OCI-LY7 (cell line): Measurements from ENCODE around the gene ZNF282. TPM values are rescaled to one million over a fixed set of nuclear protein-coding genes. Genes with fewer than 3 reads are reported as not detected.

Experiments
- BruUV-seq: library from RNA; stranded (reverse); fragments of 400-500 nt; replicated peaks from 2 replicates; lab custom pipeline; 2021; lab: Mats Ljungman, UMichigan
- CTCF ChIA-PET: fragments of 300-600 bp; sonication (Branson Sonifier 250); formaldehyde crosslinking; loops from one replicate; lab custom pipeline; 2022; ENCODE audit warnings: antibody characterized with exemption; ENCODE audit not compliant: unreplicated experiment; lab: Charles Lee
- POLR2A ChIA-PET: fragments of 300-600 bp; sonication (Branson Sonifier 250); formaldehyde crosslinking; loops from one replicate; lab custom pipeline; 2022; ENCODE audit warnings: antibody characterized with exemption; lab: Charles Lee
- DNase-seq: peaks from one replicate; pipeline ENCODE4 v3.0.0-alpha.2; 2015; ENCODE audit warnings: low spot score
- H2AFZ ChIP-seq: fragments of 200-600 bp; sonication (generic), shearing (Covaris generic); 2 replicates; pipeline ENCODE4 v1.6.1; 2014; ENCODE audit warnings: mild to moderate bottlenecking, antibody characterized with exemption, low read length, moderate library complexity
- H3K27ac ChIP-seq: fragments of 200-600 bp; sonication (generic); 2 replicates; pipeline ENCODE4 v1.5.1; 2014; ENCODE audit warnings: mixed run types, low read depth, mild to moderate bottlenecking, moderate library complexity, low read length, inconsistent platforms; ENCODE audit not compliant: poor library complexity, severe bottlenecking
- H3K36me3 ChIP-seq: fragments of 200-600 bp; sonication (generic); 2 replicates; pipeline ENCODE4 v1.6.1; 2014; ENCODE audit warnings: mild to moderate bottlenecking, antibody characterized with exemption, low read length, moderate library complexity, mixed read lengths; ENCODE audit not compliant: insufficient read depth
- H3K4me1 ChIP-seq: fragments of 200-600 bp; sonication (generic); 2 replicates; pipeline ENCODE4 v1.5.1; 2014; ENCODE audit warnings: mild to moderate bottlenecking, low read length; ENCODE audit not compliant: insufficient read depth, poor library complexity, severe bottlenecking
- H3K4me2 ChIP-seq: fragments of 200-600 bp; sonication (generic); 2 replicates; pipeline ENCODE4 v1.6.1; 2014; ENCODE audit warnings: mild to moderate bottlenecking, low read length
- H3K4me3 ChIP-seq: fragments of 200-600 bp; sonication (generic); 2 replicates; pipeline ENCODE4 v1.5.1; 2014; ENCODE audit warnings: mild to moderate bottlenecking, low read depth, low read length; ENCODE audit not compliant: poor library complexity, severe bottlenecking
- H3K79me2 ChIP-seq: fragments of 200-600 bp; sonication (generic); 2 replicates; pipeline ENCODE4 v1.6.1; 2016; ENCODE audit warnings: low read depth, mild to moderate bottlenecking, low read length, moderate library complexity, mixed read lengths; ENCODE audit not compliant: insufficient read depth
- H3K9me2 ChIP-seq: fragments of 200-600 bp; sonication (generic); 2 replicates; pipeline ENCODE4 v1.6.1; 2016; ENCODE audit warnings: mild to moderate bottlenecking, low read length, mixed read lengths; ENCODE audit not compliant: insufficient read depth
- H3K9me3 ChIP-seq: fragments of 200-600 bp; sonication (generic); 2 replicates; pipeline ENCODE4 v1.6.1; 2014; ENCODE audit warnings: mild to moderate bottlenecking, mixed run types, low read length, mixed read lengths
- H4K20me1 ChIP-seq: fragments of 200-600 bp; sonication (generic); 2 replicates; pipeline ENCODE4 v1.6.1; 2014; ENCODE audit warnings: mild to moderate bottlenecking, antibody characterized with exemption, low read length, moderate library complexity, mixed read lengths; ENCODE audit not compliant: insufficient read depth
- CTCF ChIP-seq: fragments of 200-600 bp; sonication (generic); conservative IDR thresholded peaks from 2 replicates; pipeline ENCODE4 v1.5.1; 2014; ENCODE audit warnings: mild to moderate bottlenecking, antibody characterized with exemption, low read length, moderate library complexity, mixed read lengths
- EZH2phosphoT487 ChIP-seq: fragments of 200-600 bp; sonication (generic); IDR thresholded peaks from 2 replicates; pipeline ENCODE4 v1.6.1; 2018; ENCODE audit warnings: low read depth, borderline replicate concordance, mild to moderate bottlenecking, mixed run types, antibody characterized with exemption, low read length, moderate library complexity, mixed read lengths
- intact Hi-C: fragments of 100-400 bp; cut with micrococcal nuclease; formaldehyde crosslinking; loops from one replicate; pipeline ENCODE4 v1.10.0; 2022; ENCODE audit not compliant: unreplicated experiment
- total RNA-seq, 2 experiments: library from RNA; depleted of rRNA in 1 of 2; stranded (reverse); fragments of >200 nt in 1 of 2; shearing (Covaris generic) in 1 of 2; gene quantifications; 2 replicates each; pipeline ENCODE4 v1.2.3, GENCODE V29; 2014 to 2022

ZNF282 gene
- total RNA-seq, 2 experiments from 2014 or later = 15.4 to 26.6 TPM

- CTCF ChIA-PET = no interaction called here
- intact Hi-C loops = no loop called here
- H3K4me1 ChIP-seq = no peaks in the 10 kb centered on the region
- H3K9me3 ChIP-seq = no peaks in the 10 kb centered on the region
- no peak for DNase-seq
- H2AFZ ChIP-seq = no peak overlapping the region
- peaks cover 52% of the 10 kb centered on the region for H3K36me3 ChIP-seq
- POLR2A ChIA-PET = no interaction called here
- no peaks in the 10 kb centered on the region for H4K20me1 ChIP-seq
- no peak overlapping the region for H3K4me2 ChIP-seq
- H3K4me3 ChIP-seq = no peak overlapping the region
- no peaks in the 10 kb centered on the region for H3K79me2 ChIP-seq
- no peak overlapping the region for H3K27ac ChIP-seq
- TF ChIP-seq EZH2phosphoT487 = no peak
- no peak for TF ChIP-seq CTCF
- BruUV-seq = no TSS peak
- H3K9me2 ChIP-seq = no peaks in the 10 kb centered on the region
Measured at GRCh38 chr7:149255174-149255573, 59.8 kb downstream of the ZNF282 start.

DNA sequence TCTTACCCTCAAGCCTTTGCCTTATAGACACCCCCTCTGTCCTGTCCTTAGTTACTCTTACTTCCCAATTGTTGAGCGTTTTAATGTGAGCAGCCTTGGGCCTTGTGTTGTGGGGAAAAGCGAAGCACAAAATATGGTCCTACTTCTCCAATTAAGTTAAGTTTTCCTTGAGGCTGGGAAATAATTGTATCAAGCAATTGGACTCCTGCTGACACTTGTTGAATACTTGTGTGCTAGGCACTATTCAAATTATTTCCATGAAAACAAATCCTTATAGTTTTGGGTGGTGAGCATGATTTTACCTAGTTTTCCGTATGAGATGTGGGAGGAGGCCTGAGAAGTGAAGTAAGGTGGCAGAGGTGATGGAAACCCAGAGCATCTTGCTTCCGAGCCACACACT, 61.2 kb downstream of the ZNF282 start:
- H2AFZ ChIP-seq = no peak overlapping the region
- TF ChIP-seq CTCF = no peak
- no peak for TF ChIP-seq EZH2phosphoT487
- no peak overlapping the region for H3K27ac ChIP-seq
- H3K4me2 ChIP-seq = no peak overlapping the region
- peaks cover 6% of the 10 kb centered on the region for H3K4me1 ChIP-seq
- intact Hi-C loops = no loop called here
- H3K36me3 ChIP-seq = peaks cover 43% of the 10 kb centered on the region
- no peaks in the 10 kb centered on the region for H3K9me2 ChIP-seq
- BruUV-seq = no TSS peak
- POLR2A ChIA-PET = no interaction called here
- no peak overlapping the region for H3K4me3 ChIP-seq
- no peak for DNase-seq
- no peaks in the 10 kb centered on the region for H4K20me1 ChIP-seq
- CTCF ChIA-PET = no interaction called here
- H3K9me3 ChIP-seq = no peaks in the 10 kb centered on the region
- no peaks in the 10 kb centered on the region for H3K79me2 ChIP-seq

DNA sequence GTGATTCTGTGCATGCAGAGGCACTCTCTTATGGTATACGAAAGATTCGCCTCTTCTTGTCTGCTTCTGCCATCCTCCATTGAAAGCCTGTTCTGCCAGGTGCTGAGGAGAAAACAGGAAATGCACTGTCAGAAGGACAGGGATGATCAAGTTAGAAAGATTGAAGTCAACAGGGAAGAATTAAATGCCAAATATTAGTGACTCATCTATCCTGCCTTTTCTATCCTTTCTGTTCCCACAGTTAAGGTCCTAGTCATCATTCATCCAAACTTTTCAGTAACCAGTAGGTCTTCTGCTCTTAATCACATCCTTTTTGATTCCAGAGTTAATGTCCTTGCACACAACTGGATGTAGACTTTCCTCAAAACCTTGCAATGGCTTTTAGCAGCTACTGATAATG, 61.8 kb downstream of the ZNF282 start:
- H2AFZ ChIP-seq = no peak overlapping the region
- H3K4me2 ChIP-seq = no peak overlapping the region
- peaks cover 38% of the 10 kb centered on the region for H3K36me3 ChIP-seq
- intact Hi-C loops = no loop called here
- no peaks in the 10 kb centered on the region for H3K79me2 ChIP-seq
- TF ChIP-seq EZH2phosphoT487 = no peak
- TF ChIP-seq CTCF = no peak
- H4K20me1 ChIP-seq = no peaks in the 10 kb centered on the region
- no peak for DNase-seq
- no peaks in the 10 kb centered on the region for H3K9me3 ChIP-seq
- POLR2A ChIA-PET = interaction anchor here (1.5 kb wide), 1 partner anchor 28 kb away, joined by 5 read pairs; no protein-coding TSS in a partner anchor
- no peak overlapping the region for H3K27ac ChIP-seq
- no peaks in the 10 kb centered on the region for H3K9me2 ChIP-seq
- H3K4me1 ChIP-seq = peaks cover 7% of the 10 kb centered on the region
- CTCF ChIA-PET = no interaction called here
- no peak overlapping the region for H3K4me3 ChIP-seq
- BruUV-seq = no TSS peak
